ENCODE data around the gene TNIK.
A peak's percentile ranks its signal among the peaks of the same experiment; 100 is the strongest.
"Not testable (repeated sequence)": the region's sequence is repeated elsewhere in the genome, so short reads cannot be mapped to it uniquely, and the experiment has no call there.

Gene TNIK

GRCh38 chr3:171242170-171242569 is 218.0 kb downstream of the TNIK start:
- DNase-seq: no peak
- no peaks in the 10 kb centered on the region for H3K27me3 Mint-ChIP-seq (ENCODE audit: low read depth, poor library complexity)
- H3K9me3 Mint-ChIP-seq: peaks cover 3% of the 10 kb centered on the region
- no peak overlapping the region for H3K27ac Mint-ChIP-seq
- H3K36me3 Mint-ChIP-seq (ENCODE audit: low read depth): peaks cover 4% of the 10 kb centered on the region
- TF ChIP-seq, protein P1, sequence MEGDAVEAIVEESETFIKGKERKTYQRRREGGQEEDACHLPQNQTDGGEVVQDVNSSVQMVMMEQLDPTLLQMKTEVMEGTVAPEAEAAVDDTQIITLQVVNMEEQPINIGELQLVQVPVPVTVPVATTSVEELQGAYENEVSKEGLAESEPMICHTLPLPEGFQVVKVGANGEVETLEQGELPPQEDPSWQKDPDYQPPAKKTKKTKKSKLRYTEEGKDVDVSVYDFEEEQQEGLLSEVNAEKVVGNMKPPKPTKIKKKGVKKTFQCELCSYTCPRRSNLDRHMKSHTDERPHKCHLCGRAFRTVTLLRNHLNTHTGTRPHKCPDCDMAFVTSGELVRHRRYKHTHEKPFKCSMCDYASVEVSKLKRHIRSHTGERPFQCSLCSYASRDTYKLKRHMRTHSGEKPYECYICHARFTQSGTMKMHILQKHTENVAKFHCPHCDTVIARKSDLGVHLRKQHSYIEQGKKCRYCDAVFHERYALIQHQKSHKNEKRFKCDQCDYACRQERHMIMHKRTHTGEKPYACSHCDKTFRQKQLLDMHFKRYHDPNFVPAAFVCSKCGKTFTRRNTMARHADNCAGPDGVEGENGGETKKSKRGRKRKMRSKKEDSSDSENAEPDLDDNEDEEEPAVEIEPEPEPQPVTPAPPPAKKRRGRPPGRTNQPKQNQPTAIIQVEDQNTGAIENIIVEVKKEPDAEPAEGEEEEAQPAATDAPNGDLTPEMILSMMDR (IDR thresholded peaks at IDR 0.05): no peak
- peaks cover 37% of the 10 kb centered on the region for H3K4me1 Mint-ChIP-seq
- H3K4me3 Mint-ChIP-seq: no peak overlapping the region

GRCh38 chr3:171241655-171242054 is 218.6 kb downstream of the TNIK start:
- H3K4me3 Mint-ChIP-seq; H3K27ac Mint-ChIP-seq; H3K9me3 Mint-ChIP-seq; H3K36me3 Mint-ChIP-seq (ENCODE audit: low read depth); H3K27me3 Mint-ChIP-seq (ENCODE audit: low read depth, poor library complexity); DNase-seq: not testable (repeated sequence)
- peaks cover 42% of the 10 kb centered on the region for H3K4me1 Mint-ChIP-seq

GRCh38 chr3:171240504-171240835 is 219.7 kb downstream of the TNIK start:
- Mint-ChIP-seq H3K4me1 (peaks cover 54% of the 10 kb centered on the region), H3K27ac (peak overlapping the region; percentile 75), H3K4me3 (no peak overlapping the region), H3K27me3 (ENCODE audit: low read depth, poor library complexity) (no peaks in the 10 kb centered on the region), H3K9me3 (peaks cover 3% of the 10 kb centered on the region), H3K36me3 (ENCODE audit: low read depth) (peaks cover 4% of the 10 kb centered on the region)
- no peak for DNase-seq
- TF ChIP-seq, protein P1 (IDR thresholded peaks at IDR 0.05): no peak

DNA sequence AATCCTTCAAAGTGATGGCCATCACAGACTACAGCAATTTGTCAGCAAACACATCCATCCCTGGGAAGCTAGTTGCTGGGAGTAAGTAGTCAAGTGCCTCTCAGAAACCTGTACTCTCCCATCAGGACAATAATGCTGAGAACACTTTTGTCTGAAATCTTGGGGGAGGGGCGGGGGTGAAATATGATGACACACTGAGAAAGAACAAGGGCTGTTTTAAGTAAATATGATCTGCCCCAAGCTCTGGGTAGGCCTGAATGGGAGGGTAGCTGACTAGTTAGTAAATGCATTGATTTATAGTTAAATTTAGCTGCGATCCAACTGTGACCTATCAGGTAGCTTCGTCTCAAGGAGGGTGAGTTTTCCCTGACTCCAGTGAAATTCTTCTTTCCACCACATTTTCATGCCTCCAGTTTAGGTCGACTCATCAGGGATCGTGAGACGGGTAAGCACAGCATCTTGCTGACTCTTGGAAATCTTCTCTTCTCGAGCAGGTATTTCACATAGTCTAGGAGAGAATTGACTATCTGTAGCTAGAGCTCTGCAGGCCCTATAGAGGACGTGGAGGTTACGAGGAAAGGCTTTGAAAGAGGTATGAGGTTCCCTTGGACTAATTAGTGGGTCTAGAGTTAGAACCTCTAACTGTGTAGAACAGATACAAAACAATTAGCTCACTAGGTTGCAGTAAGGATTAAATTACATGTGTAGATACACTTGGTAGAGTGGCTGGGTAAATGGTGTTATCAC is 220.3 kb downstream of the TNIK start:
- peaks cover 4% of the 10 kb centered on the region for H3K36me3 Mint-ChIP-seq (ENCODE audit: low read depth)
- peak overlapping the region; percentile 82 for H3K27ac Mint-ChIP-seq
- DNase-seq: peak; percentile 31
- H3K27me3 Mint-ChIP-seq (ENCODE audit: low read depth, poor library complexity): no peaks in the 10 kb centered on the region
- H3K4me3 Mint-ChIP-seq: peak overlapping the region; percentile 20
- H3K9me3 Mint-ChIP-seq: peaks cover 3% of the 10 kb centered on the region
- TF ChIP-seq, protein P1 (IDR thresholded peaks at IDR 0.05): no peak
- H3K4me1 Mint-ChIP-seq: peaks cover 59% of the 10 kb centered on the region

DNA sequence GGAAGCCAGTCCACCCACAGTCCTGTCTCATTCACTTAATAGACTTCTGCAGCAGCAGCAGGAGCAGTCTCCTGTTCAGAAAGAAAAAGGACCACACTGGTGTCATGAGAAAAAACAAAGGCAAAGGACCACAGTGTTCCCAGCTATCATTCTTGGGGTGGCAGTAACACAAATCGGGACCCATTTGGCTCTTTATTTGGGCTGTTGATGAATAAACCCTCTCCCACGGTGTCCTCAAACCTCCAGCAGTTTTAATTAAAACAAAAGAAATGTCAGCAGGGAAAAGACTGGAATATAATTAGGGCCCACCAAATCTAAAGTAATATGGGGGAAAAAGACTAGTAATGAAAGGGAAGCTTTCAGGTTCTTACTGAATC is 223.2 kb downstream of the TNIK start:
- Mint-ChIP-seq H3K27ac (peak overlapping the region; percentile 93), H3K4me3 (no peak overlapping the region), H3K4me1 (peaks cover 79% of the 10 kb centered on the region), H3K27me3 (ENCODE audit: low read depth, poor library complexity) (no peaks in the 10 kb centered on the region), H3K36me3 (ENCODE audit: low read depth) (no peaks in the 10 kb centered on the region), H3K9me3 (no peaks in the 10 kb centered on the region)
- DNase-seq: no peak
- TF ChIP-seq, protein P1 (IDR thresholded peaks at IDR 0.05): no peak

DNA sequence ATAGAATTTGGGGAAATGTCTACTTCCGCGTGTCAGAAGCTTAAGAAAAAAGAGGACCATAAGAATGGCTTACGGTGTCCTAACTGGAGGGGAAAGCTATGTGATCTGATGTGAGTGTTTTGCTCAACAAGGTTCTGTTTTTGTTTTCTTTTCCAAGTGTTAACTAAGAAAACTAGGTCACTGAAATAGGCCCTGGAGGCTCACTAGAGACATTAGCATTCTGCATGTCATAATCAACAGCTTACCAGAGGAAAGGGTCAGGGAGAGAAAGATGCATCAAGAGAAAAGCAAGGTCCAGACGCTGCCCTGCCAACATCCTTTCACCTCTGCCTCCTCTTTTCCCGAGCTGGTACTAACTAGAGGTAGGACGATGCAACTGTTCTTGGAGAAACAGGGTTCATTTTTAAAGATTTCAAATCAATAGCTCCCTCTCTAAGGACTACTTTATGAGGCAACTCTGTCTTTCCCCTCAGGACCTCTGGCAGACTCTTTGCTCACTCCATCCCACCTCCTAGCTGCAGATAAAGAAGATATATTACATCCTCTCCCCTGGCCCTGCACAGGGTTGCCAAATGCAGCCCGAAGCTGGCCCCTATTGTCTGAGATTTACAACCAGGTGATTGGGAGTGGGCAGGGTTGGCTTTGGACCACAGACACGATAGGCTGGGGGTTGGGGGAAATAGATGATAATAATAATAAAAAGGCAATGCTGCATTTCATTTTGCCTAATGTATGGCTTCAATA is 223.8 kb downstream of the TNIK start:
- H3K9me3 Mint-ChIP-seq: no peaks in the 10 kb centered on the region
- DNase-seq: peak; percentile 35
- no peaks in the 10 kb centered on the region for H3K27me3 Mint-ChIP-seq (ENCODE audit: low read depth, poor library complexity)
- H3K36me3 Mint-ChIP-seq (ENCODE audit: low read depth): no peaks in the 10 kb centered on the region
- H3K27ac Mint-ChIP-seq: peak overlapping the region; percentile 93
- TF ChIP-seq, protein P1 (IDR thresholded peaks at IDR 0.05): no peak
- peaks cover 81% of the 10 kb centered on the region for H3K4me1 Mint-ChIP-seq
- H3K4me3 Mint-ChIP-seq: peak overlapping the region; percentile 44
